Hepatocyte (in vitro differentiated cells): ENCODE measurements around the gene VSIG10L2. TPM values are rescaled to one million over a fixed set of nuclear protein-coding genes. Genes with fewer than 3 reads are reported as not detected.

Experiments used
- DNase-seq: peaks from one replicate; pipeline ENCODE4 v3.0.0-alpha.2; 2016; ENCODE audit warnings: low spot score
- H2AFZ ChIP-seq: fragments of 200-600 bp; sonication (generic); 2 replicates; pipeline ENCODE4 v1.6.0; 2016; ENCODE audit warnings: antibody characterized with exemption, mild to moderate bottlenecking
- H3K27ac ChIP-seq: fragments of 200-600 bp; sonication (generic); 2 replicates; pipeline ENCODE4 v1.5.1; 2016; ENCODE audit warnings: mild to moderate bottlenecking
- H3K27me3 ChIP-seq: fragments of 200-600 bp; sonication (generic); 2 replicates; pipeline ENCODE4 v1.6.1; 2016
- H3K36me3 ChIP-seq: fragments of 200-600 bp; sonication (generic); replicated peaks from 2 replicates; pipeline ENCODE4 v1.5.1; 2016; ENCODE audit warnings: low read depth; ENCODE audit not compliant: insufficient read depth
- H3K4me1 ChIP-seq: fragments of 200-600 bp; sonication (generic); 2 replicates; pipeline ENCODE4 v1.5.1; 2016; ENCODE audit warnings: mild to moderate bottlenecking, moderate library complexity; ENCODE audit not compliant: insufficient read depth
- H3K4me2 ChIP-seq: fragments of 200-600 bp; sonication (generic); 2 replicates; pipeline ENCODE4 v1.6.0; 2016
- H3K4me3 ChIP-seq: fragments of 200-600 bp; sonication (generic); 2 replicates; pipeline ENCODE4 v1.5.1; 2016; ENCODE audit warnings: mild to moderate bottlenecking
- H3K79me2 ChIP-seq: fragments of 200-600 bp; sonication (generic); 2 replicates; pipeline ENCODE4 v1.6.0; 2017; ENCODE audit warnings: mild to moderate bottlenecking
- H3K9me2 ChIP-seq: fragments of 200-600 bp; sonication (generic); replicated peaks from 2 replicates; pipeline ENCODE4 v1.6.0; 2017; ENCODE audit warnings: mild to moderate bottlenecking; ENCODE audit not compliant: insufficient read depth
- H3K9me3 ChIP-seq: fragments of 200-600 bp; sonication (generic); 2 replicates; pipeline ENCODE4 v1.5.1; 2016; ENCODE audit warnings: low read depth, mild to moderate bottlenecking
- H4K20me1 ChIP-seq: fragments of 200-600 bp; sonication (generic); 2 replicates; pipeline ENCODE4 v1.6.0; 2016; ENCODE audit warnings: mild to moderate bottlenecking; ENCODE audit not compliant: insufficient read depth, poor library complexity, severe bottlenecking
- EZH2 ChIP-seq: fragments of 200-600 bp; sonication (generic); IDR thresholded peaks from 2 replicates; pipeline ENCODE4 v1.6.1; 2016; ENCODE audit warnings: antibody characterized with exemption, mild to moderate bottlenecking, borderline replicate concordance
- EZH2phosphoT487 ChIP-seq: fragments of 200-600 bp; sonication (generic); IDR thresholded peaks from one replicate; pipeline ENCODE4 v1.6.1; 2018; ENCODE audit warnings: antibody characterized with exemption, mild to moderate bottlenecking, low read depth, moderate library complexity; ENCODE audit not compliant: unreplicated experiment, severe bottlenecking
- WGBS: methylation state at CpG from one replicate; pipeline ENCODE4 v1.1.6; 2016; ENCODE audit warnings: low lambda C conversion rate; ENCODE audit errors: missing lambda C conversion rate; 5-methylcytosine and 5-hydroxymethylcytosine counted together
- polyA plus RNA-seq: library from polyadenylated mRNA; unstranded; fragments of >200 nt; fragmentation: Nextera tagmentation; extraction: Ambion mirVana; gene quantifications from 2 replicates; pipeline ENCODE4 v1.2.1, GENCODE V29; 2016
- total RNA-seq: library from RNA; depleted of rRNA; stranded (reverse); fragments of >200 nt; gene quantifications from 2 replicates; pipeline ENCODE4 v1.2.3, GENCODE V29; 2014
- TF ChIP-seq, protein P1 (sequence below): fragments of 200-600 bp; sonication (generic); IDR thresholded peaks from 2 replicates; pipeline ENCODE4 v1.5.1; 2016; ENCODE audit warnings: antibody characterized with exemption, mild to moderate bottlenecking; ENCODE audit not compliant: poor library complexity

VSIG10L2 gene
- total and polyA plus RNA-seq, 2 experiments from 2014 or later: not detected

DNA sequence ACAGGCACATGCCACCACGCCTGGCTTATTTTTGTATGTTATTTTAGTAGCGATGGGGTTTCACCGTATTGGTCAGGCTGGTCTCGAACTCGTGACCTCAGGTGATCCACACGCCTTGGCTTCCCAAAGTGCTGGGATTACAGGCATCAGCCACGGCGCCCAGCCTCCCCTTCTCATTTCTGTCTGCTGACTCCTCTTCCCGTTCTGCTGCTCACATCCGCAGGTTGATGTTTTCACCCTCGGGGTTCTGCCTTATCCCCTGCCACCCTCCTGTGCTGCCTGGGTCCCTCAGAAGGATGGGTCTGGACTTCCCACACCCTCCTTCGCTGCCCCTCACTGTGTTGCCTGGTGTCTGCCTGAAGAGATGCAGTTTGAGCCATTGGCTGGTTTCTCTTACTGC lies 19.2 kb upstream of the VSIG10L2 start:
- Histone ChIP-seq H3K9me3 (no peaks in the 10 kb centered on the region), H3K27me3 (no peaks in the 10 kb centered on the region), H4K20me1 (no peaks in the 10 kb centered on the region), H3K79me2 (no peaks in the 10 kb centered on the region), H3K4me3 (no peak overlapping the region), H2AFZ (no peak overlapping the region), H3K27ac (no peak overlapping the region), H3K4me1 (peaks cover 20% of the 10 kb centered on the region), H3K4me2 (no peak overlapping the region), H3K36me3 (no peaks in the 10 kb centered on the region), H3K9me2 (no peaks in the 10 kb centered on the region)
- DNase-seq: no peak
- 93% methylated on average over 12 of the region's 12 CpGs for WGBS
- TF ChIP-seq, protein P1, sequence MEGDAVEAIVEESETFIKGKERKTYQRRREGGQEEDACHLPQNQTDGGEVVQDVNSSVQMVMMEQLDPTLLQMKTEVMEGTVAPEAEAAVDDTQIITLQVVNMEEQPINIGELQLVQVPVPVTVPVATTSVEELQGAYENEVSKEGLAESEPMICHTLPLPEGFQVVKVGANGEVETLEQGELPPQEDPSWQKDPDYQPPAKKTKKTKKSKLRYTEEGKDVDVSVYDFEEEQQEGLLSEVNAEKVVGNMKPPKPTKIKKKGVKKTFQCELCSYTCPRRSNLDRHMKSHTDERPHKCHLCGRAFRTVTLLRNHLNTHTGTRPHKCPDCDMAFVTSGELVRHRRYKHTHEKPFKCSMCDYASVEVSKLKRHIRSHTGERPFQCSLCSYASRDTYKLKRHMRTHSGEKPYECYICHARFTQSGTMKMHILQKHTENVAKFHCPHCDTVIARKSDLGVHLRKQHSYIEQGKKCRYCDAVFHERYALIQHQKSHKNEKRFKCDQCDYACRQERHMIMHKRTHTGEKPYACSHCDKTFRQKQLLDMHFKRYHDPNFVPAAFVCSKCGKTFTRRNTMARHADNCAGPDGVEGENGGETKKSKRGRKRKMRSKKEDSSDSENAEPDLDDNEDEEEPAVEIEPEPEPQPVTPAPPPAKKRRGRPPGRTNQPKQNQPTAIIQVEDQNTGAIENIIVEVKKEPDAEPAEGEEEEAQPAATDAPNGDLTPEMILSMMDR: no peak
- no peak for TF ChIP-seq EZH2
- TF ChIP-seq EZH2phosphoT487: no peak

DNA sequence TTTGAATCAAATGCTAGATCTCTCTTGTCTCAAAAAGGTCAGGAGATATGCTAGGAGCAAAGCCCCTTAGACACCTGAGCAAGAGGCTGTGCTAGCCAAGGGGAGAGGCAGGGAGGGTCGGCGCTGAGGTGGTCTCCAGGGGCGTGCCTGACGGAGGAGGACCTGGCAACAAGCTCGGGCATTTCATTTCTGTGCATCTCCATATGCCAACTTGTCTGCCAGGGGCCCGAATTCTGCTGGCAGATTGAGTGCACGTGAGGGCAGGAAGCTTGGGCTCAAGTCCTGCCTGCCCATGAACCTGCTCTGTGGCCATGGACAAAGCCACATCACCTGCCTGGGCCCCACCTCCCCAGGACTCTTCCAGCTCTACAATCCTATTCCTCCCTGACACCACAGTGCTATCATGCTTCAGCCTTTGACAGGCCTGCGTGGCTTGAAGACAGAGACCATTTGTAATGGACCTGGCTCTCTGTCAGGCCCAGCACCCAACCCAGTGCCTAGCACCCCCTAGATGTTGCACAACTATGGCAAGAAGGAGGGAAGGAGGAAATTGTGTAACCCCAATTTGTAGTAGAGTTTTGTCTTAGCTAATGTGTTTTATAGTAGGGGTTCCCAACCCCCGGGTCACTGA lies 16.3 kb upstream of the VSIG10L2 start:
- no peak overlapping the region for H3K4me2 ChIP-seq
- no peak overlapping the region for H2AFZ ChIP-seq
- no peaks in the 10 kb centered on the region for H3K9me3 ChIP-seq
- peaks cover 19% of the 10 kb centered on the region for H3K4me1 ChIP-seq
- H4K20me1 ChIP-seq: no peaks in the 10 kb centered on the region
- WGBS: 91% methylated on average over 9 of the region's 9 CpGs
- no peak overlapping the region for H3K4me3 ChIP-seq
- no peak for DNase-seq
- H3K27ac ChIP-seq: no peak overlapping the region
- H3K36me3 ChIP-seq: no peaks in the 10 kb centered on the region
- H3K79me2 ChIP-seq: no peaks in the 10 kb centered on the region
- no peaks in the 10 kb centered on the region for H3K9me2 ChIP-seq
- no peaks in the 10 kb centered on the region for H3K27me3 ChIP-seq
- TF ChIP-seq EZH2 (no peak), EZH2phosphoT487 (no peak)
- TF ChIP-seq, protein P1: no peak

- Histone ChIP-seq H3K9me3 (no peaks in the 10 kb centered on the region), H3K27ac (no peak overlapping the region), H2AFZ (no peak overlapping the region), H3K36me3 (no peaks in the 10 kb centered on the region), H3K79me2 (no peaks in the 10 kb centered on the region), H3K4me1 (peaks cover 14% of the 10 kb centered on the region), H3K4me3 (no peak overlapping the region), H3K27me3 (no peaks in the 10 kb centered on the region), H3K9me2 (no peaks in the 10 kb centered on the region), H4K20me1 (no peaks in the 10 kb centered on the region), H3K4me2 (no peak overlapping the region)
- 89% methylated on average over 11 of the region's 11 CpGs for WGBS
- TF ChIP-seq, protein P1: no peak
- no peak for TF ChIP-seq EZH2
- TF ChIP-seq EZH2phosphoT487: no peak
- DNase-seq: no peak
Observed at GRCh38 chr11:125930076-125930450, 15.8 kb upstream of the VSIG10L2 start.

DNA sequence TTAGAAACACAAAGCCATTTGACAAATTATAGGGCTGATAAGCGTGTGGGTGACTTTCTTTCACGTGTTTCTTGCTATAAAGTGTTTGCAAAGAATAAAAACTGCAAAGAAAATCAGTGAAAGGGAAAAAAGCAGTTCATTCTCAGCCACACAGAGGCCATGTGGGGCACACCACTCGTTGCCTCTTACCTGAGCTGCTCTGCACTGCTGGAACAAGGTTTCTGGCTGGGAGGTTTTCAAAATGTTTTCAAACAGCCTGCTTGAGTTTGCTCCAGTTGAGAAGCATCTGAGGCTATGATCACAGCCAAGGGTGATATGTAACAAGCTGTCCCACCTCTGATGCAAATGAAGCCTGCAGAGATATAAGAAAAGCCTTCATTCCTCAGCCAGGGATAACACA lies 14.7 kb upstream of the VSIG10L2 start:
- Histone ChIP-seq H3K36me3 (no peaks in the 10 kb centered on the region), H3K79me2 (no peaks in the 10 kb centered on the region), H4K20me1 (no peaks in the 10 kb centered on the region), H3K27me3 (no peaks in the 10 kb centered on the region), H3K9me2 (no peaks in the 10 kb centered on the region), H3K9me3 (no peaks in the 10 kb centered on the region), H3K4me3 (no peak overlapping the region), H3K27ac (no peak overlapping the region), H2AFZ (no peak overlapping the region), H3K4me2 (no peak overlapping the region), H3K4me1 (peaks cover 6% of the 10 kb centered on the region)
- no peak for DNase-seq
- no peak for TF ChIP-seq EZH2
- TF ChIP-seq EZH2phosphoT487: no peak
- TF ChIP-seq, protein P1: no peak
- WGBS: 73% methylated on average over 3 of the region's 3 CpGs
